Measurements from ENCODE around the gene IGFBP4.
A peak's percentile ranks its signal among the peaks of the same experiment; 100 is the strongest.

The IGFBP4 gene

GRCh38 chr17:40437095-40437732 lies 6.0 kb upstream of the IGFBP4 start:
- no peak overlapping the region for H3K9ac ChIP-seq (ENCODE audit: low read length)

GRCh38 chr17:40440166-40440565 lies 3.1 kb upstream of the IGFBP4 start:
- Histone ChIP-seq H4K91ac (ENCODE audit: low read depth, low read length) (no peak overlapping the region), H4K12ac (ENCODE audit: low read depth, low read length) (no peak overlapping the region), H3K18ac (ENCODE audit: low read length) (no peak overlapping the region), H3K79me2 (ENCODE audit: control insufficient read depth, insufficient read depth, low read length, poor library complexity) (peaks cover 8% of the 10 kb centered on the region), H3K9ac (ENCODE audit: low read length) (no peak overlapping the region), H3K14ac (ENCODE audit: low read length) (no peak overlapping the region), H3K79me1 (ENCODE audit: low read length) (peaks cover 8% of the 10 kb centered on the region), H3K4me2 (ENCODE audit: low read length) (no peak overlapping the region), H2BK12ac (ENCODE audit: low read length) (no peak overlapping the region), H3K4me1 (ENCODE audit: control insufficient read depth in 1 of 2, insufficient read depth in 2 of 2, low read length in 2 of 2) (peaks cover 12 to 15% of the 10 kb centered on the region in 2 experiments), H3K36me3 (ENCODE audit: control insufficient read depth in 1 of 2, insufficient read depth in 2 of 2, low read length in 2 of 2) (no peaks in the 10 kb centered on the region), H3K4me3 (ENCODE audit: low read depth, low read length) (no peak overlapping the region), H2AK5ac (ENCODE audit: low read length) (no peak overlapping the region), H3K9me3 (ENCODE audit: insufficient read depth, low read depth, low read length) (no peaks in the 10 kb centered on the region), H3K27me3 (ENCODE audit: insufficient read depth, low read length) (no peaks in the 10 kb centered on the region), H3K23ac (ENCODE audit: low read length) (no peak overlapping the region), H4K8ac (ENCODE audit: low read depth, low read length) (no peak overlapping the region), H2BK5ac (ENCODE audit: low read depth, low read length, poor library complexity) (no peak overlapping the region), H3K27ac (ENCODE audit: low read depth, low read length) (no peak overlapping the region), H2AFZ (ENCODE audit: insufficient read depth, low read length, poor library complexity) (no peak overlapping the region), H2BK120ac (ENCODE audit: insufficient read depth, low read length, poor library complexity) (no peak overlapping the region), H3K4ac (ENCODE audit: low read depth, low read length) (no peak overlapping the region)
- no CpG with 5 or more reads among the region's 4 CpGs for WGBS (ENCODE audit: extremely low coverage, insufficient coverage, insufficient read length)
- no peak for DNase-seq

More at GRCh38 chr17:40437095-40437732, 6.0 kb upstream of the IGFBP4 start:
- H3K79me2 ChIP-seq (ENCODE audit: control insufficient read depth, insufficient read depth, low read length, poor library complexity), result no peaks in the 10 kb centered on the region
- H3K4ac ChIP-seq (ENCODE audit: low read depth, low read length), result no peak overlapping the region
- H3K23ac ChIP-seq (ENCODE audit: low read length), result no peak overlapping the region
- no peaks in the 10 kb centered on the region for H3K36me3 ChIP-seq (ENCODE audit: control insufficient read depth in 1 of 2, insufficient read depth in 2 of 2, low read length in 2 of 2)
- H4K12ac ChIP-seq (ENCODE audit: low read depth, low read length), result no peak overlapping the region
- H3K4me1 ChIP-seq (ENCODE audit: control insufficient read depth in 1 of 2, insufficient read depth in 2 of 2, low read length in 2 of 2), result peaks cover 0 to 2% of the 10 kb centered on the region in 2 experiments
- H2BK12ac ChIP-seq (ENCODE audit: low read length), result no peak overlapping the region
- no peak overlapping the region for H2BK120ac ChIP-seq (ENCODE audit: insufficient read depth, low read length, poor library complexity)
- no peaks in the 10 kb centered on the region for H3K27me3 ChIP-seq (ENCODE audit: insufficient read depth, low read length)
- H4K91ac ChIP-seq (ENCODE audit: low read depth, low read length), result no peak overlapping the region
- no peak overlapping the region for H3K4me2 ChIP-seq (ENCODE audit: low read length)
- H3K9me3 ChIP-seq (ENCODE audit: insufficient read depth, low read depth, low read length), result no peaks in the 10 kb centered on the region
- H3K27ac ChIP-seq (ENCODE audit: low read depth, low read length), result no peak overlapping the region
- no peak overlapping the region for H2BK5ac ChIP-seq (ENCODE audit: low read depth, low read length, poor library complexity)
- no peak overlapping the region for H2AK5ac ChIP-seq (ENCODE audit: low read length)
- no peak overlapping the region for H3K14ac ChIP-seq (ENCODE audit: low read length)
- DNase-seq, result no peak
- H2AFZ ChIP-seq (ENCODE audit: insufficient read depth, low read length, poor library complexity), result no peak overlapping the region
- H3K79me1 ChIP-seq (ENCODE audit: low read length), result no peaks in the 10 kb centered on the region
- no peak overlapping the region for H3K18ac ChIP-seq (ENCODE audit: low read length)
- no peak overlapping the region for H3K4me3 ChIP-seq (ENCODE audit: low read depth, low read length)
- no CpG with 5 or more reads among the region's 5 CpGs for WGBS (ENCODE audit: extremely low coverage, insufficient coverage, insufficient read length)
- H4K8ac ChIP-seq (ENCODE audit: low read depth, low read length), result no peak overlapping the region

- H3K27ac ChIP-seq (ENCODE audit: low read depth, low read length), result no peak overlapping the region
- H3K79me2 ChIP-seq (ENCODE audit: control insufficient read depth, insufficient read depth, low read length, poor library complexity), result peaks cover 8% of the 10 kb centered on the region
- H2BK120ac ChIP-seq (ENCODE audit: insufficient read depth, low read length, poor library complexity), result peak overlapping the region; percentile 16
- no CpG with 5 or more reads among the region's 29 CpGs for WGBS (ENCODE audit: extremely low coverage, insufficient coverage, insufficient read length)
- peaks cover 8% of the 10 kb centered on the region for H3K79me1 ChIP-seq (ENCODE audit: low read length)
- H2BK5ac ChIP-seq (ENCODE audit: low read depth, low read length, poor library complexity), result peak overlapping the region; percentile 16
- peak overlapping the region; percentile 85 for H3K4me2 ChIP-seq (ENCODE audit: low read length)
- peak overlapping the region; percentile 63 for H3K18ac ChIP-seq (ENCODE audit: low read length)
- H3K4me1 ChIP-seq (ENCODE audit: control insufficient read depth in 1 of 2, insufficient read depth in 2 of 2, low read length in 2 of 2), result peaks cover 12 to 19% of the 10 kb centered on the region in 2 experiments
- H4K91ac ChIP-seq (ENCODE audit: low read depth, low read length), result peak overlapping the region; percentile 53
- H2AFZ ChIP-seq (ENCODE audit: insufficient read depth, low read length, poor library complexity), result peak overlapping the region; percentile 75
- no peaks in the 10 kb centered on the region for H3K36me3 ChIP-seq (ENCODE audit: control insufficient read depth in 1 of 2, insufficient read depth in 2 of 2, low read length in 2 of 2)
- no peaks in the 10 kb centered on the region for H3K9me3 ChIP-seq (ENCODE audit: insufficient read depth, low read depth, low read length)
- H2AK5ac ChIP-seq (ENCODE audit: low read length), result no peak overlapping the region
- DNase-seq, result peak in 1 of 2 donors; percentile 3
- H3K4ac ChIP-seq (ENCODE audit: low read depth, low read length), result peak overlapping the region; percentile 9
- peak overlapping the region; percentile 72 for H3K4me3 ChIP-seq (ENCODE audit: low read depth, low read length)
- peak overlapping the region; percentile 47 for H3K14ac ChIP-seq (ENCODE audit: low read length)
- no peak overlapping the region for H3K23ac ChIP-seq (ENCODE audit: low read length)
- H3K27me3 ChIP-seq (ENCODE audit: insufficient read depth, low read length), result no peaks in the 10 kb centered on the region
- peak overlapping the region; percentile 83 for H4K8ac ChIP-seq (ENCODE audit: low read depth, low read length)
- H3K9ac ChIP-seq (ENCODE audit: low read length), result peak overlapping the region; percentile 20
- no peak overlapping the region for H4K12ac ChIP-seq (ENCODE audit: low read depth, low read length)
- peak overlapping the region; percentile 34 for H2BK12ac ChIP-seq (ENCODE audit: low read length)
These were observed 656 bp upstream of the IGFBP4 start for GRCh38 chr17:40442392-40443195.

- Histone ChIP-seq H3K14ac (ENCODE audit: low read length) (peak overlapping the region; percentile 30), H3K79me2 (ENCODE audit: control insufficient read depth, insufficient read depth, low read length, poor library complexity) (peaks cover 8% of the 10 kb centered on the region), H3K4me1 (ENCODE audit: control insufficient read depth in 1 of 2, insufficient read depth in 2 of 2, low read length in 2 of 2) (peaks cover 12 to 19% of the 10 kb centered on the region in 2 experiments), H2BK12ac (ENCODE audit: low read length) (no peak overlapping the region), H3K18ac (ENCODE audit: low read length) (no peak overlapping the region), H3K4me3 (ENCODE audit: low read depth, low read length) (peak overlapping the region; percentile 72), H3K23ac (ENCODE audit: low read length) (no peak overlapping the region), H4K12ac (ENCODE audit: low read depth, low read length) (no peak overlapping the region), H3K9ac (ENCODE audit: low read length) (no peak overlapping the region), H4K8ac (ENCODE audit: low read depth, low read length) (peak overlapping the region; percentile 42), H4K91ac (ENCODE audit: low read depth, low read length) (no peak overlapping the region), H3K4me2 (ENCODE audit: low read length) (peak overlapping the region; percentile 85), H2AFZ (ENCODE audit: insufficient read depth, low read length, poor library complexity) (no peak overlapping the region), H3K4ac (ENCODE audit: low read depth, low read length) (peak overlapping the region; percentile 4), H3K36me3 (ENCODE audit: control insufficient read depth in 1 of 2, insufficient read depth in 2 of 2, low read length in 2 of 2) (peaks cover 0 to 3% of the 10 kb centered on the region in 2 experiments), H2BK120ac (ENCODE audit: insufficient read depth, low read length, poor library complexity) (peak overlapping the region; percentile 45), H3K27me3 (ENCODE audit: insufficient read depth, low read length) (no peaks in the 10 kb centered on the region), H2BK5ac (ENCODE audit: low read depth, low read length, poor library complexity) (no peak overlapping the region), H3K27ac (ENCODE audit: low read depth, low read length) (no peak overlapping the region), H2AK5ac (ENCODE audit: low read length) (peak overlapping the region; percentile 80), H3K9me3 (ENCODE audit: insufficient read depth, low read depth, low read length) (no peaks in the 10 kb centered on the region), H3K79me1 (ENCODE audit: low read length) (peaks cover 8% of the 10 kb centered on the region)
- DNase-seq, result no peak
- WGBS (ENCODE audit: extremely low coverage, insufficient coverage, insufficient read length), result no CpG with 5 or more reads among the region's 15 CpGs
These were observed 994 bp downstream of the IGFBP4 start for GRCh38 chr17:40443988-40444899.
